ENCODE measurements around the gene TMTC4.

Gene TMTC4

GRCh38 chr13:100573121-100573520, 101.5 kb downstream of the TMTC4 start:
- TF ChIP-seq POLR2A (IDR thresholded peaks at IDR 0.05; ENCODE audit: low read depth, low read length) (no peak), POLR2AphosphoS5 (IDR thresholded peaks at IDR 0.05; ENCODE audit: low read depth, low read length) (no peak), TAF1 (IDR thresholded peaks at IDR 0.05; ENCODE audit: borderline replicate concordance, low read depth, low read length) (no peak)
- FAIRE-seq, result peak; percentile 92

GRCh38 chr13:100566543-100566942, 108.1 kb downstream of the TMTC4 start:
- no peak for DNase-seq (ENCODE audit: insufficient read length)
- FAIRE-seq, result no peak
- TF ChIP-seq TAF1 (IDR thresholded peaks at IDR 0.05; ENCODE audit: borderline replicate concordance, low read depth, low read length) (no peak), POLR2AphosphoS5 (IDR thresholded peaks at IDR 0.05; ENCODE audit: low read depth, low read length) (no peak), POLR2A (IDR thresholded peaks at IDR 0.05; ENCODE audit: low read depth, low read length) (no peak)

More at GRCh38 chr13:100573121-100573520, 101.5 kb downstream of the TMTC4 start:
- DNase-seq (ENCODE audit: insufficient read length), result no peak

- DNase-seq (ENCODE audit: insufficient read length) (no peak), FAIRE-seq (no peak)
- TF ChIP-seq TAF1 (IDR thresholded peaks at IDR 0.05; ENCODE audit: borderline replicate concordance, low read depth, low read length) (no peak), POLR2A (IDR thresholded peaks at IDR 0.05; ENCODE audit: low read depth, low read length) (no peak), POLR2AphosphoS5 (IDR thresholded peaks at IDR 0.05; ENCODE audit: low read depth, low read length) (no peak)
Observed at GRCh38 chr13:100565286-100565685, 109.3 kb downstream of the TMTC4 start.

- DNase-seq (ENCODE audit: insufficient read length) (no peak), FAIRE-seq (no peak)
- TF ChIP-seq POLR2AphosphoS5 (IDR thresholded peaks at IDR 0.05; ENCODE audit: low read depth, low read length), result no peak
- TF ChIP-seq TAF1 (IDR thresholded peaks at IDR 0.05; ENCODE audit: borderline replicate concordance, low read depth, low read length), result no peak
- no peak for TF ChIP-seq POLR2A (IDR thresholded peaks at IDR 0.05; ENCODE audit: low read depth, low read length)
Observed at GRCh38 chr13:100564444-100565223, 110.0 kb downstream of the TMTC4 start.

- no peak for FAIRE-seq
- no peak for DNase-seq (ENCODE audit: insufficient read length)
Observed at GRCh38 chr13:100563779-100564178, 110.8 kb downstream of the TMTC4 start.

GRCh38 chr13:100561599-100562204, 112.9 kb downstream of the TMTC4 start:
- FAIRE-seq (no peak), DNase-seq (ENCODE audit: insufficient read length) (no peak)
- TF ChIP-seq TAF1 (IDR thresholded peaks at IDR 0.05; ENCODE audit: borderline replicate concordance, low read depth, low read length), result no peak
- no peak for TF ChIP-seq POLR2AphosphoS5 (IDR thresholded peaks at IDR 0.05; ENCODE audit: low read depth, low read length)
- TF ChIP-seq POLR2A (IDR thresholded peaks at IDR 0.05; ENCODE audit: low read depth, low read length), result no peak

More at GRCh38 chr13:100563779-100564178, 110.8 kb downstream of the TMTC4 start:
- TF ChIP-seq TAF1 (IDR thresholded peaks at IDR 0.05; ENCODE audit: borderline replicate concordance, low read depth, low read length) (no peak), POLR2A (IDR thresholded peaks at IDR 0.05; ENCODE audit: low read depth, low read length) (no peak), POLR2AphosphoS5 (IDR thresholded peaks at IDR 0.05; ENCODE audit: low read depth, low read length) (no peak)

- FAIRE-seq (no peak), DNase-seq (ENCODE audit: insufficient read length) (no peak)
- TF ChIP-seq TAF1 (IDR thresholded peaks at IDR 0.05; ENCODE audit: borderline replicate concordance, low read depth, low read length) (no peak), POLR2A (IDR thresholded peaks at IDR 0.05; ENCODE audit: low read depth, low read length) (no peak), POLR2AphosphoS5 (IDR thresholded peaks at IDR 0.05; ENCODE audit: low read depth, low read length) (no peak)
Observed at GRCh38 chr13:100561158-100561499, 113.5 kb downstream of the TMTC4 start.

GRCh38 chr13:100560498-100561157, 114.0 kb downstream of the TMTC4 start:
- TF ChIP-seq POLR2AphosphoS5 (IDR thresholded peaks at IDR 0.05; ENCODE audit: low read depth, low read length) (no peak), TAF1 (IDR thresholded peaks at IDR 0.05; ENCODE audit: borderline replicate concordance, low read depth, low read length) (no peak), POLR2A (IDR thresholded peaks at IDR 0.05; ENCODE audit: low read depth, low read length) (no peak)
- FAIRE-seq (no peak), DNase-seq (ENCODE audit: insufficient read length) (no peak)

- DNase-seq (ENCODE audit: insufficient read length) (no peak), FAIRE-seq (no peak)
- TF ChIP-seq POLR2AphosphoS5 (IDR thresholded peaks at IDR 0.05; ENCODE audit: low read depth, low read length) (no peak), POLR2A (IDR thresholded peaks at IDR 0.05; ENCODE audit: low read depth, low read length) (no peak), TAF1 (IDR thresholded peaks at IDR 0.05; ENCODE audit: borderline replicate concordance, low read depth, low read length) (no peak)
Observed at GRCh38 chr13:100559886-100560285, 114.7 kb downstream of the TMTC4 start.

Measured in GM12892 (cell line).